Neural cell (in vitro differentiated cells): ENCODE measurements around the gene TACC2.

ENCODE experiments used
- EZH2 ChIP-seq: fragments of 200-600, 300-800 bp; shearing (Covaris generic), sonication (generic); IDR thresholded peaks from 2 replicates; pipeline ENCODE4 v1.6.1; 2014; ENCODE audit warnings: antibody characterized with exemption, low read length, borderline replicate concordance, mild to moderate bottlenecking; ENCODE audit not compliant: insufficient read depth, poor library complexity, severe bottlenecking
- POLR2AphosphoS5 ChIP-seq: IDR thresholded peaks from 2 replicates; pipeline ENCODE4 v1.6.1; 2012
- TAF1 ChIP-seq: IDR thresholded peaks from 2 replicates; pipeline ENCODE4 v1.6.1; 2012; ENCODE audit warnings: low read depth

- TF ChIP-seq EZH2 (no peak), TAF1 (no peak), POLR2AphosphoS5 (no peak)
Measured at GRCh38 chr10:122154545-122155366, 165.8 kb downstream of the TACC2 start.
